ENCODE data around the gene MEIS1.

Gene MEIS1

DNA sequence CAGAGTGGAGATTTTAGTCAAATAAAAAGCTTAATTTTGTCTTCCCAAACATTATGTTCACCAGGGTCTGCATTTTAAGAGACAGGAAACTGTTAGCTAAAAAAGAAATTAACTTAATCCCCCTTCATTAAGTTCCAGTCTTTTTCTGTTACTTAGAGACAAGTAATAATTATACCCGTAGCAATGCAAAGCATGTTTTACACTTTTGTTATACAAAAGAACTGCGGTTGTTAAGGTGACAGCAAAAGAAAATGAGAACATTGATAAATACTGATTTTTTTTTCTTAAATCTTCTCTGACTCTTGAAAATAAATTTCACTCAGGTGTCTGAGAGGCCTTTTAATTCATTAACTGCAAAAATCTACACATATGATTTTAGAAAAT is 101.4 kb downstream of the MEIS1 start:
- Histone ChIP-seq H4K20me1 (ENCODE audit: insufficient read depth, low read length) (no peaks in the 10 kb centered on the region), H3K4me3 (ENCODE audit: low read length) (no peak overlapping the region), H3K4me2 (ENCODE audit: low read length) (no peak overlapping the region), H3K4me1 (ENCODE audit: low read length) (no peaks in the 10 kb centered on the region), H3K79me2 (ENCODE audit: low read length) (no peaks in the 10 kb centered on the region), H3K9me3 (ENCODE audit: insufficient read depth, low read length) (no peaks in the 10 kb centered on the region), H3K36me3 (replicated peaks; ENCODE audit: low read depth, low read length) (no peaks in the 10 kb centered on the region), H3K27me3 (ENCODE audit: low read depth, low read length) (no peaks in the 10 kb centered on the region), H2AFZ (ENCODE audit: low read depth, low read length) (no peak overlapping the region), H3K9ac (ENCODE audit: low read length) (no peak overlapping the region), H3K27ac (ENCODE audit: low read length) (no peak overlapping the region)
- TF ChIP-seq EZH2phosphoT487 (IDR thresholded peaks at IDR 0.05; ENCODE audit: low read depth): no peak
- TF ChIP-seq, protein P1, sequence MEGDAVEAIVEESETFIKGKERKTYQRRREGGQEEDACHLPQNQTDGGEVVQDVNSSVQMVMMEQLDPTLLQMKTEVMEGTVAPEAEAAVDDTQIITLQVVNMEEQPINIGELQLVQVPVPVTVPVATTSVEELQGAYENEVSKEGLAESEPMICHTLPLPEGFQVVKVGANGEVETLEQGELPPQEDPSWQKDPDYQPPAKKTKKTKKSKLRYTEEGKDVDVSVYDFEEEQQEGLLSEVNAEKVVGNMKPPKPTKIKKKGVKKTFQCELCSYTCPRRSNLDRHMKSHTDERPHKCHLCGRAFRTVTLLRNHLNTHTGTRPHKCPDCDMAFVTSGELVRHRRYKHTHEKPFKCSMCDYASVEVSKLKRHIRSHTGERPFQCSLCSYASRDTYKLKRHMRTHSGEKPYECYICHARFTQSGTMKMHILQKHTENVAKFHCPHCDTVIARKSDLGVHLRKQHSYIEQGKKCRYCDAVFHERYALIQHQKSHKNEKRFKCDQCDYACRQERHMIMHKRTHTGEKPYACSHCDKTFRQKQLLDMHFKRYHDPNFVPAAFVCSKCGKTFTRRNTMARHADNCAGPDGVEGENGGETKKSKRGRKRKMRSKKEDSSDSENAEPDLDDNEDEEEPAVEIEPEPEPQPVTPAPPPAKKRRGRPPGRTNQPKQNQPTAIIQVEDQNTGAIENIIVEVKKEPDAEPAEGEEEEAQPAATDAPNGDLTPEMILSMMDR (IDR thresholded peaks at IDR 0.05; ENCODE audit: low read depth, low read length): no peak

DNA sequence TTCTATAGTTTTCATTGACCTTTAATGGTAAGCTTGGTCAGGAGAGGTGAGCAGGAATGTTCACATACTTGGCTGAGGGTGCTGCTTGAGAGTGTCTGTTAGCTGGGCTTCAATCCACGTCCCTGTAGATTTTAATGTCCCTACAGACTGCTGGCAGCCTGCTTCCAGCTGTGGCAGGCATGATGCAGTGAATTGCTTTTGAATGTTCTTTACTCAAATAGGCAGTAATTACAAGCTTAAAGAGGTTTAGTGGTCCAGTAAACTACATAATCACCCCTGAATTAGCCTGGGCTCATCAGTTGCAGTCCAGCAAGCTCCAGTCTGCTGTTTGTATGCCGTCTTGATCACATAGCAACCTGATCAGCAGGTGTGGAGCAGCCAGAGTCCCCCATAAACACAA is 102.1 kb downstream of the MEIS1 start:
- H3K27ac ChIP-seq (ENCODE audit: low read length): no peak overlapping the region
- no peaks in the 10 kb centered on the region for H3K36me3 ChIP-seq (replicated peaks; ENCODE audit: low read depth, low read length)
- no peaks in the 10 kb centered on the region for H4K20me1 ChIP-seq (ENCODE audit: insufficient read depth, low read length)
- no peak for TF ChIP-seq EZH2phosphoT487 (IDR thresholded peaks at IDR 0.05; ENCODE audit: low read depth)
- TF ChIP-seq, protein P1 (IDR thresholded peaks at IDR 0.05; ENCODE audit: low read depth, low read length): no peak
- no peaks in the 10 kb centered on the region for H3K4me1 ChIP-seq (ENCODE audit: low read length)
- no peak overlapping the region for H3K4me3 ChIP-seq (ENCODE audit: low read length)
- no peaks in the 10 kb centered on the region for H3K9me3 ChIP-seq (ENCODE audit: insufficient read depth, low read length)
- H3K27me3 ChIP-seq (ENCODE audit: low read depth, low read length): no peaks in the 10 kb centered on the region
- no peaks in the 10 kb centered on the region for H3K79me2 ChIP-seq (ENCODE audit: low read length)
- H2AFZ ChIP-seq (ENCODE audit: low read depth, low read length): no peak overlapping the region
- H3K4me2 ChIP-seq (ENCODE audit: low read length): no peak overlapping the region
- no peak overlapping the region for H3K9ac ChIP-seq (ENCODE audit: low read length)

DNA sequence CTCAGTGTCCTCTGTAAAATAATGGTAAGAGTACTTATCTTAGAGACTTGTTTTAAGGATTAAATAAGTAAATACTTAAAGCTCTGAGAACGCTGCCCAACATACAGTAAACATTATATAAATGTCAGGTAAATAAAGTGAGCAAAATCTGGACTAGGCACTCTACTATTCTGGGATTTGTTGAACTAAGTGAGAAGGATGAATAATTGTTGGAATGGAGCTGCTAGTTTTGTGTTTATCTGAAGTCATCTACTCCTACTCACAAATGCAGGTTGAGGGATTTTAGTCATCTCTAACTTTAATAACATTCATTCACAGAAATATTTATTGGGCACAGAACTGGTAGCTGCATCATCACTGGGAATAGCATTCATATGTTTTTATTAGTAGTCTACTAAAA is 103.4 kb downstream of the MEIS1 start:
- Histone ChIP-seq H3K4me2 (ENCODE audit: low read length) (no peak overlapping the region), H3K9me3 (ENCODE audit: insufficient read depth, low read length) (no peaks in the 10 kb centered on the region), H3K79me2 (ENCODE audit: low read length) (no peaks in the 10 kb centered on the region), H4K20me1 (ENCODE audit: insufficient read depth, low read length) (no peaks in the 10 kb centered on the region), H2AFZ (ENCODE audit: low read depth, low read length) (no peak overlapping the region), H3K27me3 (ENCODE audit: low read depth, low read length) (no peaks in the 10 kb centered on the region), H3K9ac (ENCODE audit: low read length) (no peak overlapping the region), H3K36me3 (replicated peaks; ENCODE audit: low read depth, low read length) (no peaks in the 10 kb centered on the region), H3K27ac (ENCODE audit: low read length) (no peak overlapping the region), H3K4me3 (ENCODE audit: low read length) (no peak overlapping the region), H3K4me1 (ENCODE audit: low read length) (no peaks in the 10 kb centered on the region)
- no peak for TF ChIP-seq EZH2phosphoT487 (IDR thresholded peaks at IDR 0.05; ENCODE audit: low read depth)
- TF ChIP-seq, protein P1 (IDR thresholded peaks at IDR 0.05; ENCODE audit: low read depth, low read length): no peak

DNA sequence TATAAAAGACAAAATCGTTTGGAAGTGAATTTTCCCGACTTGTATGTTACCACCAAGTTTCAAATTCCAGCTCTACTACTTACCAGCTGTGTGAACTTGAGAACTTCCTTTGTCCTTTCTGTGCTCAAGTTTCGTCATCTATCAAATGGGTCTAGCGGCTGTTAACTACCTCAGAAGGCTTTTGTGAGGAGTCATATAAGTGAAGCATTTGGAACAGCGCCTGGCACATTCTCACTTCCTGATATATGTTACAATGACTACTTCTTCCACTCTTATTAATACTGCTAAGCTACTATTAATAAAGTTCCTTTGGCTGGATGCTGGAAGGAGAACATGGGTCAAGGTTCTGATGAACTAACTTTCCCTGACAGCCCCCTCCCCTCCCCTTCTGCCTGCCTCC is 104.5 kb downstream of the MEIS1 start:
- H3K9ac ChIP-seq (ENCODE audit: low read length): no peak overlapping the region
- no peaks in the 10 kb centered on the region for H4K20me1 ChIP-seq (ENCODE audit: insufficient read depth, low read length)
- TF ChIP-seq EZH2phosphoT487 (IDR thresholded peaks at IDR 0.05; ENCODE audit: low read depth): no peak
- TF ChIP-seq, protein P1 (IDR thresholded peaks at IDR 0.05; ENCODE audit: low read depth, low read length): no peak
- H3K4me3 ChIP-seq (ENCODE audit: low read length): no peak overlapping the region
- H3K27ac ChIP-seq (ENCODE audit: low read length): no peak overlapping the region
- peaks cover 8% of the 10 kb centered on the region; the same call in 1 of the 2 replicates for H3K4me1 ChIP-seq (ENCODE audit: low read length)
- H3K4me2 ChIP-seq (ENCODE audit: low read length): no peak overlapping the region
- no peaks in the 10 kb centered on the region for H3K36me3 ChIP-seq (replicated peaks; ENCODE audit: low read depth, low read length)
- no peaks in the 10 kb centered on the region for H3K79me2 ChIP-seq (ENCODE audit: low read length)
- no peak overlapping the region for H2AFZ ChIP-seq (ENCODE audit: low read depth, low read length)
- H3K9me3 ChIP-seq (ENCODE audit: insufficient read depth, low read length): no peaks in the 10 kb centered on the region
- no peaks in the 10 kb centered on the region for H3K27me3 ChIP-seq (ENCODE audit: low read depth, low read length)

All from OCI-LY3 (cell line).